Measurements from ENCODE around the gene FLVCR2. TPM values are rescaled to one million over a fixed set of nuclear protein-coding genes. Genes with fewer than 3 reads are reported as not detected.

The FLVCR2 gene
- total RNA-seq, 4 donors from 2014 or later = 11.5 to 21.8 (median 12.3) TPM

DNA sequence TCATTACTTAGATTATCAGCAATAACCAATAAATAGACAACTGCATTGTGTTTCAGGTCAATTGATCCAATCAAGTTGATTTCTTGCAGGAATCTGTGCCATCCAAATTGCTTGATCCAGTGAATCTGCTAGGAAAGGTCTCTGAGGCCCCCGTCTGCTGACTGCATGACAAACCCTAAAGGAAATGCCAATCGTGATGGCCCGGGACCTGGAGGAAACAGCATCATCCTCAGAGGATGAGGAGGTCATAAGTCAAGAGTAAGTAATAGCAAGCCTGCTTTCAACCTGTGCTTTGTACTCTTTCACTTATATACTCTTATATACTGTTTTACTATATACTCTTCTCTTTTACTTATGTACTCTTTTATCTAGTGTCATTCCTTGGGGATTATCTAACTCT is 84.5 kb downstream of the FLVCR2 start:
- TF ChIP-seq, protein P1, sequence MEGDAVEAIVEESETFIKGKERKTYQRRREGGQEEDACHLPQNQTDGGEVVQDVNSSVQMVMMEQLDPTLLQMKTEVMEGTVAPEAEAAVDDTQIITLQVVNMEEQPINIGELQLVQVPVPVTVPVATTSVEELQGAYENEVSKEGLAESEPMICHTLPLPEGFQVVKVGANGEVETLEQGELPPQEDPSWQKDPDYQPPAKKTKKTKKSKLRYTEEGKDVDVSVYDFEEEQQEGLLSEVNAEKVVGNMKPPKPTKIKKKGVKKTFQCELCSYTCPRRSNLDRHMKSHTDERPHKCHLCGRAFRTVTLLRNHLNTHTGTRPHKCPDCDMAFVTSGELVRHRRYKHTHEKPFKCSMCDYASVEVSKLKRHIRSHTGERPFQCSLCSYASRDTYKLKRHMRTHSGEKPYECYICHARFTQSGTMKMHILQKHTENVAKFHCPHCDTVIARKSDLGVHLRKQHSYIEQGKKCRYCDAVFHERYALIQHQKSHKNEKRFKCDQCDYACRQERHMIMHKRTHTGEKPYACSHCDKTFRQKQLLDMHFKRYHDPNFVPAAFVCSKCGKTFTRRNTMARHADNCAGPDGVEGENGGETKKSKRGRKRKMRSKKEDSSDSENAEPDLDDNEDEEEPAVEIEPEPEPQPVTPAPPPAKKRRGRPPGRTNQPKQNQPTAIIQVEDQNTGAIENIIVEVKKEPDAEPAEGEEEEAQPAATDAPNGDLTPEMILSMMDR (IDR thresholded peaks at IDR 0.05; ENCODE audit: low read depth) = no peak

DNA sequence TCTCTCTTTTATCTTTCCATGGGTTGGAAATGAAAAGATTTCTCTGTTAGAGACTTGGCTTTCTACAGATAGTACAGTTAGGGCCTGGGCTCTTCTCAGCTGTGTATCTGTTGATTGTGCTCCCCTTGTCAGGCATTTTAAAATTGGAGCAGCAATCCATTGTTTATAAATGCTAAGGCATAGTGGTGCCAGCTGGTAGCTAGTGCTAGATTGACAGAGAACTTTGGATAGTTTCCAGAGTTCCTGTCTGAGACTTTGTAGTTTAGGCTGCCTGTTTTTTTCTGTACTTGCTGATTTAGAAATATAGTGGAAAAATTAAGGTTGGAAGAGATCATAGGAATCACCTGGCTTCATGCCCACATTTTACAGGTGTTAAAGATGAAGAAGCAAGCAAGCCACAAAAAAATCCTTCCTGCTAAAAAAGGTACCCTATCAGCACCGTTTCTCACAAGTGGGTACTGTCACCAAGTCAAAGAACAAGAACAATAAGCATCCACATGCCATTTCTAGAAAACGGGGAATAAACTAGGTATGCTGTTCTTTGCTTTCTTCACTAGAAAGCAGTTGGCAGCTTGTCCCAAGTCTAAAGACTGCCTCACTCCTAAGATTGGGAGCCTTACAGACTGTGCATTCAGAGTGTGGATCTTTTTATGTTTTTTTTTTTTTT is 88.8 kb downstream of the FLVCR2 start:
- TF ChIP-seq, protein P1 (IDR thresholded peaks at IDR 0.05; ENCODE audit: low read depth) = no peak

DNA sequence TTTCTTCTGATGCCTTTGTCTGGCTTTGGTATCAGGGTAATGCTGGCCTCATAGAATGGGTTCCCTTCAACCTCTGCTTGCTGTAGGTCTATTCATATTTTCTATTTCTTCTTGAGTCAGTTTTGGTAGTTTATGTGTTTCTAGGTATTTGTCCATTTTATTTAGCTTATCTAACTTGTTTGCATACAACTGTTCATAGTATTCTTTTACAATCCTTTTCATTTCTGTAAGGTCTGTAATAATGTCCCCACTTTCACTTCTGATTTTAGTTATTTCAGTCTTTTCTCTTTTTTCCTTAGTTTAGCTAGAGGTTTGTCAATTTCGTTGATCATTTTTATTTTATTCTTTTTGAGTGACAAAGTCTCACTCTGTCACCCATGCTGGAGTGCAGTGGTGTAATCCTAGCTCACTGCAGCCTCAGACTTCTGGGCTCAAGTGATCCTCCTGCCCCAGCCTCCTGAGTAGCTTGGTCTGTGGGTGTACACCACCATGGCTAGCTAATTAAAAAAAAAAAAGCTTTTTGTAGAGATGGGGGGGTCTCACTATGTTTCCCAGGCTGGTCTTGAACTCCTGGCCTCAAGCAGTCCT is 94.3 kb downstream of the FLVCR2 start:
- TF ChIP-seq, protein P1 (IDR thresholded peaks at IDR 0.05; ENCODE audit: low read depth) = no peak

DNA sequence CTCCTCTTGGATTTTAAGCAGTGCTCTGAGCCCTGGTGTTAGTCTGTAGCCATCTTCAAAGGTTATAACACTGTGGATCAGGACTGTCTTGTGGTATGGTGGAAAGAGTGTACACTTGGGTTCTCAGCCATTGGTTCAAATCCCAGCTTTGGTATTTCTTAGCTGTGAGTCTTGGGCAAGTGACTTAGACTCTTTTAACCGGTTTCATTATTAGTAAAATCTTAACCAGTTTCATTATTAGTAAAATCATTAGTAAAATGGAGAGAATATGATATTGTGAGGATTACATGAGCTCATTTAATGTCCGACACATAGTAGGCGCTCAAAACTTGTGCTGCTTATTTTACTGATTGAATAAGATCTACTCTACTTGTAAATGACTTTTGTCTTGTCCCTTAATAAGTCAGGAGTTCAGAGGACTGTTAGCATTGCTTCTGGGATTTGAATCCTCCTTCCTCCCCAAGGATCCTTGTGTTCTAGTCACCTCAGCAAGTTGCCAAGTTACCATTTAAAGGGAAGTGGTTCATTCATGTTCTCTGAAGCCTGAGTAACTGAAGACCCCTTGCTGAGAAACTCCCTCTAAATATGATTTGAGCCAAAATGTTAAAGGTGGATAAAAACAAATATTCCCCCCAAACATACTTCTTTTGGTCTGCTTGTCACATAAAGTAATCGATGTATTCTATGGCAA is 95.1 kb downstream of the FLVCR2 start:
- TF ChIP-seq, protein P1 (IDR thresholded peaks at IDR 0.05; ENCODE audit: low read depth) = no peak

DNA sequence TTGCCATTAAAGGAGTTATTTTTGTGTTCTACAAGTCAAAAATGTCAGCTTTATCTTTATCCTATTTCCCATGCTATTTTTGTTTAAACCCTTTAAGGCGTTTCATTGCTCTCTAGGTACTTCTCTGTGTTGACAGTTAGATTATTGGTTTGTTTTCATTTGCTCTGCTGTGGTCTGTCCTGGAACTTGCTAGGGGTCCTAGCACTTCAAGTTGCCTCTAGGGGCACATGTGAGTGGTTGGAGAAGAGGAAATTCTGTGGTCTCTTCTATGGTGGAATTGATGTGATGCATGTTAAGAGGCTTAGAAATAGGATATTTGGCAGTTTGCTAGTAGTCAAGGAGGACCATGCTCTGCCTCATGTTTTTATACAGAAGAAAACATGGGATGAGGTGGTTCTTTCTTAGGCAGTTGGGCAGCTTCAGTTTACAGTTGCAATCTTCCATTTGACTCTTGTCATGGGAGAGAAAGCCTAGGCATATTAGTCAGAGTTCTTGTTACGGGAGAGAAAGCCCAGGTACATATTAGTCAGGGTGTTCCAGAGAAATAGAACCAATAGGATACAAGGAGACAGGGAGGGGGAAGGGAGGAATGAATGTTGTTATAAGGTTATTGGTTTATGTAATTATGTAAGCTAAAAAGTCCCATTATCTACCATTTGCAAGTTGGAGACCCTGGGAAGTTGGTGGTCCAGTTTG is 97.0 kb downstream of the FLVCR2 start:
- TF ChIP-seq, protein P1 (IDR thresholded peaks at IDR 0.05; ENCODE audit: low read depth) = no peak

DNA sequence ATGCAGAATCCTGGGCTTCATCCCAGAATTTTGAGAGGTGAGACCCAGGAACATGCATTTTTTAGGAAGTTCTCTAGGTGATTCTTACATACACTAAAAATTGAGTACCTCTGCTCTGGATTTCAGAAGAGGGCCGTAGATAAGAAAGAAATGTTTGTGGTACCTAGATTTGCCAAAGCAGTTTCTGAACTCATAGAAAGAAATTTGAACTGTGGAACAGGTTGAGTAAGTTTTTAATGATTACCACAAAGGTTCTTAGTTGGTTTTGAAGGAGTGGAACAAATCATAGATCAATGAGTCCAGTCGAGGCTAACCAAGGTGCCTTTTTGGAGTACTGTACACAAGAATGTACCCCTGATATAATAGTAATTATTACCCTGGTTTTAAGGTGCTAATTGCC is 107.5 kb downstream of the FLVCR2 start:
- TF ChIP-seq, protein P1 (IDR thresholded peaks at IDR 0.05; ENCODE audit: low read depth) = no peak

DNA sequence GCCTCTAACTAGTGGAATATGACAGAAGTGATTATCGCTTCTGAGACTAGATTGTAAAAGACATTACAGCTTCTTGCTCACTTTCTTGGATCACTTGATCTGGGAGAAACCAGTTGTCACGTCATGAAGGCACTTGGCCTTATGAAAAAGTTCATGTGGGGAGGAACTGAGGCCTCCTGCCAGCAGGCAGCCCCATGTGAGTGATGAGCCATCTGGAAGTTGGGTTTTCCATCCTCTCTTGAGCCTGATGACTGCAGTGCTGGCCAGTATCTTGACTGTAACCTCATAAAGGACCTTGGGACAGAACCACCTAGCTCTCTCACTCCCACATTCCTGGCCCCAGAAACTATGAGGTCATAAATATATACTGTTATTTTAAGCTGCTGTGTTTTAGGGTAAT is 110.6 kb downstream of the FLVCR2 start:
- TF ChIP-seq, protein P1 (IDR thresholded peaks at IDR 0.05; ENCODE audit: low read depth) = no peak
